T47D (cell line): ENCODE data around the gene NTM.

Source experiments
- DNase-seq, 2 experiments: peaks; one replicate each; pipeline versions ENCODE4 v3.0.0 to v3.0.0-alpha.2; 2011 to 2012; ENCODE audit warnings: low read depth in 1 of 2, low spot score in 1 of 2
- JUND ChIP-seq: IDR thresholded peaks from 2 replicates; pipeline ENCODE4 v1.6.1; 2012; ENCODE audit warnings: low read depth
- in situ Hi-C: cut with HindIII; loops from 2 replicates; pipeline ENCODE4 v1.10.0; 2016; ENCODE audit warnings: low sequenced_read_pairs, low pct_unique_long_range_greater_than_20kb

NTM gene

DNA sequence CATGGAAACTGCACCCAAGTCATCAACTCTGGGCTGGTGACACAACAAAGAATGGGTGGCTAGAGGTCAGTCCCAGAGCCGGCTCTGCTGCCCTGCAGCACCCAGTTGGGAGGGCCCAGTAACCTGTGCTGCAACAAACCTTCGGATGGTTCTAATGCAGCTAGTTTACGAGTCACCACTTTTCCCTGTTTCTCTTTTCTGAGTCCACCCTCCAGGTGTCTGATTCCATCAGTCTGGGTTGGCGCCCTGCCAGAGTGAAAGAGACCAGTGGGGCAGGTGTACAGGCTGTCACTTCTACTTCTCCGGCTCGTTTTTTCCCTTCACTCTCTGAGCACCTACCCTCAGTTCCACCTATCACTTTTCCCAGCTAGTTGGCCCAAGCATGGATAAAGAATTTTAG is 572.9 kb downstream of the NTM start:
- in situ Hi-C loops = no loop called here
- peak in 1 of 2 experiments; percentile 54 for DNase-seq

DNA sequence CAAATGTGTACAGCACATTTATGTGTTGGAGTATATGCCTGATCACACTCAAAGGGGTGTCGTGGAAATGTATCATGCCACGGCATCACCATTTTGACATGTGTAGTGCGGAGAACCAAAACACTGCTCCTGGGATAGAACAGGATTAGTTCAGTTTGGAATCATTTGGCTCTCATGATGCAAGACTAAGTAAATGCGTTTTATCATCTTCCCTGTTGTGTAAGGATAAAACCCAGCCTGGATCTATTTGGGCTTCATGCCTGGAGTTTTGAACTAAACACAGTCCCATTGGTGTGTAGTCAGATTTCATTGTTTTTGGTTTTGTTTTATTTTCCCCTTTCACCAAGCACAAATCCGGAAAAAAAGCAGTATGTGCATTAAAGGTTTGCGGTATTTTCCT is 574.3 kb downstream of the NTM start:
- no peak for TF ChIP-seq JUND
- in situ Hi-C loops = no loop called here
- DNase-seq = no peak

More for the DNA sequence above, 572.9 kb downstream of the NTM start:
- TF ChIP-seq JUND = no peak

DNA sequence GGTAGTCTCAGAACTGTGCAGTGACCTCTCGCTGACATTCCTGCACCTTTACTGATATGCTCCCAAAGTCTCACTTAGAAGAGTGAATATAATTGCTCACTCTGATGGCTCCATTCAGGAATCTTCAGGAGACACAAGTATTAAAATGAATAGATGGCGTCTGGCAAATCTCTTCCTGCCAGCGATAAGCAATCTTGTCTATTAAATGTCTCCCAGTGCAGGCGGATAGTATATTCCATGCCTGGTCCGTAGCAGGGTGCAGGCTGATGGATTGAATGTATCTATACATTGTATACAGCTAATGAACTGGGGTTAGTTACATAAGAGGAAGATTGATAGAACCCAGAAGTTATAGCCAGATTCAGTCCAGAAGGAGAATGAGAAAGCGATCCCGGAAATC is 575.3 kb downstream of the NTM start:
- no peak for DNase-seq
- TF ChIP-seq JUND = no peak
- in situ Hi-C loops = no loop called here

DNA sequence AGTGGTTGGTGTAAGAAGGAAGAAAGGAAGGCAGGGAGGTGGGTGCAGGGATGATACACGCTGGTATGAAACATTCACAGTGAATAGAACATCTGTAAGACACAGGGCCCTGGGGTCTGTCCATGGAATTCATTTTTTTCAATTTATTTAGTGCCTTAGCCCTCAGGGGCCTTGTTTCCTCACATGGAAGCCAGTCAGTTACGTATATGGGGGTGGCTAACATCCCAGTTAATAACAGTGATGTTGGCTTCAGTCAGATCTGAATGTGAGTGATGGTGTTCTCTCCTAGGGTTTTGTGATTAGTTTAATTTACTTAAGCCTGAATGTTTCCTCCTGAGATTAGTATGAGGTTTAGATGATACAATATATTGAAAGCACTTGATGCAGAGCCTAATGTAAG is 577.1 kb downstream of the NTM start:
- in situ Hi-C loops = no loop called here
- DNase-seq = no peak
- no peak for TF ChIP-seq JUND

DNA sequence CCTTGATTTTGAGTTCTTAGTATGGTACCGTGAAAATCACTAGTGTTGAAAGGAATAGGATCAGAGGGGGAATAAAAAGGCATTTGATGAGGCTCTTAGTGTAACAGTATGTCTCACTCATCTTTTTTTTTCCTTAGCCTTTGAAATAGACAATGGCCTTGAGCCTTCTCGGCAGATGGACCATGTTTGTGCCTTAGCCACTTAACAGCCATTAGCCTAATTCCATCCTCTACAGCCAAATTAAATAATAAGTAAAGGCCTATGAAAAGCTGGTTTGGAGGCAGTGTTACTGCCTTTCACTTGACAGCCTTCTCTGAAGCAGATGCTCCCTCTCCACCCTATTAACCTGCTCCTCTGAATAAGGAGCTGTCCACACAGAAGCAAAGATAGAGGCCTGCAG is 580.7 kb downstream of the NTM start:
- in situ Hi-C loops = no loop called here
- no peak for DNase-seq
- no peak for TF ChIP-seq JUND

DNA sequence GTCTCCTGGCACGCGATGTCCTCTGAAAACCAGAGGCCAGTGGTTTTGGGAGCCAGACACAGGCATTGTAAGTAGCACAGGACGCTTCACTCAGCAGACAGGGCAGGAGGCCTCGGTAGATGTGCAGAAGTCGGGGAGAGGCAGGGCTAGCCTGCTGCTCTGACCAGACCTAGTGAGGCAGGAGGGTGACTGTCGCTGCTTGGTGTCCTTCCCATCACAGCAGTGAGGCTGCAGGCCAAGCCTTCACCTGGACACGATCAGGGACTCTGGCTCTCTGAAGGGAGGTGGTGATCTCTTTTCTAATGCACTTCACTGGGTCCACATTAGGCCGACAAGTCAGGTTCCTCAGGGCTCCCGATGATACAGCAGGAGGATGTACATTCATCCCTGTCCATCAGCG is 583.7 kb downstream of the NTM start:
- in situ Hi-C loops = no loop called here

DNA sequence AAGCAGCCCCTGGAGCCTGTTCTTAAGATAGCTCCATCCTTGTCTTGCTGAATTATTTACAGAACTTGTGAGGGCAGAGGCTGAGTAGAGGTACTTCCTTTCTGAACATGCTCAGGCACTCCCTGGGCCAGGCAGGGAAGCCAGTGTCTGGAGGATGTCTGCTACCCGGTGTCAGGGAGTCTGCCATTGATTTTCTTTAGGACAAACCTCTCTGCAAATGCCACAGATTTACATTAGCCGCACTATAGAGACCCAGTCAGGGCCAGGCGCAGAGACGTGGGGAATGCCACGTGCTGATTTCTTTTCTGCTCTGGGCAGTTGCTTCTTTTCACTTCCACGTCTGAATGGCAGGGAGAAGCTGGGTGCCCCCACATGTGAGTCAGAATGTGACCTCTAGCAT is 585.5 kb downstream of the NTM start:
- in situ Hi-C loops = no loop called here
- no peak for TF ChIP-seq JUND
- no peak for DNase-seq

More for the DNA sequence above, 583.7 kb downstream of the NTM start:
- TF ChIP-seq JUND = no peak
- DNase-seq = no peak

DNA sequence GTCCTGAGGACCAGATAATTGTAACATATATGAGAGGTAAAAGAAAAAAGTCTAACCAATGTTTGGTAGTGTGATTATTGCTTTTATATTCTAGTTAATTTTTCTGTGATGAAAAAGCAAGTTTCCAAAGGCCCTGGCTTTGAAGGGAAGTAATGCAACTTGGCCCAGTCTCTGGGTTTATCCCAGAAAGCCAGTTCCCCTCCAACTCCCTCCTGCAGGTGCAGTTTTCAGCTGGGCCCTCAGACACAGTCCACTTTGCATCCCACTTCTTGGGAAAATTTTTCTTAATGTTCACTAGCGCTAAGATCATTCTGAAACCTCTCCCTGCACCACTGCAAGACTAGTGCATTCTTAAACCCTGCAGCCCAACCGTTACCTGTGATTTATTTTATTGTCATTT is 586.8 kb downstream of the NTM start:
- no peak for TF ChIP-seq JUND
- DNase-seq = no peak
- in situ Hi-C loops = no loop called here

DNA sequence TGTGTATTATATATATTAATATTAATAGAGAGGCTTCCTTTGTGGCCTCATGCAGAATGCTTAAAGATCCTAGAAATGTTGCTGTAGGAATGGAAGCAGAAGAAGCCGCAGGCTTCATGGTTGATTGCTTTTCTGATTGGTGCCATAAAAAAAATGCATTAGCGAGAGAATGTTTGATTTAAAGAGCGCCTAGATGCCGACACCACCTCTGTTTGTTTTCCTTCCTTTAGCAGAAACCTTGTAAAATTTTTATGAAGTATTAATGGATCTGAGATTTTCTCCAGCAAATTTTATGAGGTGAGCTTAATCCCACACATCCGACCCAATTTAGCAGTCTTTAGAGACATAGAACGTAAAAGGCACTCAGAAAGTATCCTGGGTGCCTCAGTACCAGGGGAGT is 587.5 kb downstream of the NTM start:
- in situ Hi-C loops = no loop called here
- TF ChIP-seq JUND = no peak
- DNase-seq = no peak

DNA sequence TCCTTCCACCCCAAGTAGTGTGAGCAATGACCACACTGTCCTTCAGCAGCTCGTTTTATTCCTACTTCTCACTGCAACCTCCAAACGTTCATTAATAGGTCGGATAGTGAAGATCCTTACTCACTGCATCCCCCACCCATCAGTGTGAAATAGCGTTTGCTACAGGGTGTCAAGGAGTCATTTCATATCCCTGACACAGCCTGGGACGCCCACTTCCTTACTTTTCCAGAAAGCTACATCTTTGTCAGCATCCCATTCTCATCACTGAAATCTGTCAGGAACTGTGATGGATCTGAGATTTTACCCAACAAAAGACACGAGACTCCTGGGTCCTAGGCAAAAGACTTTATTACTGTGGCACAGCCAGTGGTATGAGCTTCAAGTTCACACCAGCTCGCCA is 592.4 kb downstream of the NTM start:
- in situ Hi-C loops = no loop called here
- no peak for DNase-seq
- no peak for TF ChIP-seq JUND

DNA sequence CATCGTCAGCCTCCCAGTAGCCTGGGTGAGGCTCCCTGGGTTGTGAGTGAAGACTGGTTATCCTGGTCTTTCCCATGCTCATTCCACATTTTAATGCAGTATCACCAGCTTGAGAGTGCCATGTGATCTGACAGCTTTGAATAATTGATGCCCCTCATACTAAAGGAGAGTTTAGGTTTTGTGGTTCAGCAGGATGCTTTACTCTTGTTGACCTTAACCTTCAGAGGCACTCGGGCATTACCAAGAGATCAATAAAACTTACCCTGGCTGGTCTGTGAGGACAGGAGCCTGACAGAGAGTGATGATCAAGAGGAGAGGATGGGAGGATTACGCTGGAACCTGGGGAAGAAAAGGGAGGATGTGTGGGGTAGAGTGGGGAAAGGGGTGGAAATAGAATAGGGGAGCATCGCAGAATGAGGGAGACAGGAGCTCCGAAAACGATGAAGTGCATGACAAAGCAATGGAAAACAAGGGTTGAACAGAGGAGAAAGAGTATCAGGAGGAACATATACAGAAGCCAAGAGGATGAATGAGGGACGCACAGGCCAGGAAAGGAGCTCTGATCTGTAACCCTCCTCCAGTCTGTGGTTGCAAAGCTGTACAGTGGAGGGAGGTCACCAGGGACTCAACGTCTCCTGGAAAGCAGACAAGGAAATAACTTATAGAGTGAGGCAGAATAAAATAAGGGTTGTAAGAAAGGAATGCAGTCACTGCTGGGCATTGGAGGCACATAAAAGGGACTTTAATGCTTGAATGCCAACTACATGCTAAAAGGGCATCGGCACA is 594.5 kb downstream of the NTM start:
- no peak for DNase-seq
- in situ Hi-C loops = no loop called here
- TF ChIP-seq JUND = no peak

DNA sequence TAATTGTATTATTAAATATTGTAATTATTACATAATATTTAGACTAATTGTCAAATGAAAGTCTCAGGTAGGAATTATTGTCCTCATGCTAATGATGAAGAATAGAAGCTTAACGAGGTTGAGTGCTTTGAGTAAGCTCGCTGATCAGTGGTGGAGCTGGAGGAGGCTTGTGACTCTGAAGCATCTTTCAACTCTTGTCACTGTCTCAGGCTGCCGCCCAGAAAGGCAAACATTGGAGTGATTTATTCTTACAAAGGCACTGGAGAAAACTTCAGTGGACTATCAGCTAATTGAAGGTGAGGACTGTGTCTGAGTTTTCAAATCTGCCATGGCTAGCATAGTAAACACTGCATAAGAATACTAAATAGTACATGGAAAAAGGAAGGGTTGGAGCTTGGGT is 595.1 kb downstream of the NTM start:
- no peak for TF ChIP-seq JUND
- in situ Hi-C loops = no loop called here
- no peak for DNase-seq

DNA sequence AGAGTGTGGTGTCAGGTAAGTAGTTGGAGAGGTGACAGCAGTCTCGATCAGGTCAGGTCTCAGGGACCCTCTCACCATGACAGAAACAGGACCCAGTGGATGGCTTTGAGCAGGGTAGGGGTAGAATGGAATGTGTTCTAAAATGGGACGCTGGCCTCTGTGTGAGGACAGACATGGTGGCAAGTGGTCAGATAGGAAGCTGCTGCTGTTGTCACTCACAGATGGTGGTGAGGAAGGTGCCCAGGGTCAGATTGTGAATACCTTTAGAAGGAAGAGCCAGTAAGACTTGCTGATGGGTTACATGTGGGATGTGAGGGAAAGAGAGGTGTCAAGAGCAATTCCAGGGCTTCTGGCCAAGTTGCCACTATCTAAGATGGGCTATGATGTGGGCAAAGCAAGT is 596.3 kb downstream of the NTM start:
- DNase-seq = no peak
- in situ Hi-C loops = no loop called here
- no peak for TF ChIP-seq JUND

DNA sequence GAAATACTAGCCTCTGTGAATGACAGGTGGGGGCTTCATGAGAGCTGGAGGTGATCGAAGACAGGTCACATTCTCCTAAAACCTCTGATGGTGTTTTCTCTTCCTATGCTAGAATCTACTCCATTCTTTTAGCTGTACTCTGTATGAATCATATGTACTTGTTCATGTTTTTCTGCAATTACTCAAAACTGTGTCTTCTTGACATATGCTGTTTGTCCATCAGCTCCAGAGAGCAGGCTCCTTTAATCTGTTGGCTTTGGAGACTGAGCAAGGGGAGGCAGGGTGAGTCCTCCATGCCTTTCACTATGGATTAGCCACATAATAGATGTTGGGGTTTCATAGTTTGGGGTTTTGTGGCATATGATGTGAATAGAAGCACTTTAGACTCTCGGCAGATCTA is 598.8 kb downstream of the NTM start:
- in situ Hi-C loops = no loop called here
- DNase-seq = no peak
- TF ChIP-seq JUND = no peak
